OCI-LY7 (cell line): ENCODE measurements around the gene DCTN5.

ENCODE experiments used
- CTCF ChIP-seq: fragments of 200-600 bp; sonication (generic); conservative IDR thresholded peaks from 2 replicates; pipeline ENCODE4 v1.5.1; 2014; ENCODE audit warnings: mild to moderate bottlenecking, antibody characterized with exemption, low read length, moderate library complexity, mixed read lengths
- EZH2phosphoT487 ChIP-seq: fragments of 200-600 bp; sonication (generic); IDR thresholded peaks from 2 replicates; pipeline ENCODE4 v1.6.1; 2018; ENCODE audit warnings: low read depth, borderline replicate concordance, mild to moderate bottlenecking, mixed run types, antibody characterized with exemption, low read length, moderate library complexity, mixed read lengths

GRCh38 chr16:23651943-23652468, 10.7 kb downstream of the DCTN5 start:
- no peak for TF ChIP-seq CTCF
- TF ChIP-seq EZH2phosphoT487, result no peak
